OCI-M2 (cell line): ENCODE results near the gene SCFD2.
"Not testable (repeated sequence)": the region's sequence is repeated elsewhere in the genome, so short reads cannot be mapped to it uniquely, and the experiment has no call there.

ENCODE experiments used
- DNase-seq: peaks from one replicate; lab custom pipeline; 2025; ENCODE audit not compliant: unreplicated experiment; lab: John Stamatoyannopoulos, UW

SCFD2 gene

GRCh38 chr4:52837716-52838558 is 527.9 kb downstream of the SCFD2 start:
- DNase-seq, result no peak

GRCh38 chr4:52836678-52837077 is 529.2 kb downstream of the SCFD2 start:
- no peak for DNase-seq

- DNase-seq, result no peak
Observed at GRCh38 chr4:52836120-52836519, 529.7 kb downstream of the SCFD2 start.

GRCh38 chr4:52834641-52835456 is 531.0 kb downstream of the SCFD2 start:
- DNase-seq, result not testable (repeated sequence)

GRCh38 chr4:52833941-52834525 is 531.8 kb downstream of the SCFD2 start:
- no peak for DNase-seq

GRCh38 chr4:52825460-52826090 is 540.3 kb downstream of the SCFD2 start:
- DNase-seq, result no peak

GRCh38 chr4:52824603-52825459 is 541.0 kb downstream of the SCFD2 start:
- no peak for DNase-seq

- DNase-seq, result no peak
Observed at GRCh38 chr4:52824270-52824602, 541.6 kb downstream of the SCFD2 start.

- DNase-seq, result no peak
Observed at GRCh38 chr4:52823702-52824092, 542.2 kb downstream of the SCFD2 start.
